GM18526 (cell line): ENCODE results near the gene SRSF1.

Experiments
- POLR2A ChIP-seq: IDR thresholded peaks from 3 replicates; pipeline ENCODE4 v1.6.1; 2011; ENCODE audit not compliant: insufficient read length; ENCODE audit errors: extremely low read depth

SRSF1 gene

GRCh38 chr17:58039975-58040374 lies 32.9 kb upstream of the SRSF1 start:
- no peak for TF ChIP-seq POLR2A

GRCh38 chr17:58032691-58033415 lies 25.8 kb upstream of the SRSF1 start:
- TF ChIP-seq POLR2A, result no peak

GRCh38 chr17:58028578-58028977 lies 21.5 kb upstream of the SRSF1 start:
- no peak for TF ChIP-seq POLR2A

GRCh38 chr17:58020401-58020800 lies 13.4 kb upstream of the SRSF1 start:
- TF ChIP-seq POLR2A, result no peak

- no peak for TF ChIP-seq POLR2A
These were observed 12.5 kb upstream of the SRSF1 start for GRCh38 chr17:58019521-58019920.

- TF ChIP-seq POLR2A, result no peak
These were observed 12.0 kb upstream of the SRSF1 start for GRCh38 chr17:58019039-58019438.

GRCh38 chr17:58010067-58010799 lies 3.2 kb upstream of the SRSF1 start:
- no peak for TF ChIP-seq POLR2A

- TF ChIP-seq POLR2A, result no peak
These were observed 998 bp upstream of the SRSF1 start for GRCh38 chr17:58007781-58008706.

- no peak for TF ChIP-seq POLR2A
These were observed 504 bp downstream of the SRSF1 start for GRCh38 chr17:58006560-58006923.

GRCh38 chr17:58005728-58006559 lies 1.1 kb downstream of the SRSF1 start:
- no peak for TF ChIP-seq POLR2A

- no peak for TF ChIP-seq POLR2A
These were observed 1.9 kb downstream of the SRSF1 start for GRCh38 chr17:58005031-58005727.

- no peak for TF ChIP-seq POLR2A
These were observed 3.0 kb downstream of the SRSF1 start for GRCh38 chr17:58004060-58004459.

- TF ChIP-seq POLR2A, result no peak
These were observed 4.1 kb downstream of the SRSF1 start for GRCh38 chr17:58002973-58003372.
